ENCODE data around the gene THEM4.
"Not testable (repeated sequence)": the region's sequence is repeated elsewhere in the genome, so short reads cannot be mapped to it uniquely, and the experiment has no call there.

The THEM4 gene

DNA sequence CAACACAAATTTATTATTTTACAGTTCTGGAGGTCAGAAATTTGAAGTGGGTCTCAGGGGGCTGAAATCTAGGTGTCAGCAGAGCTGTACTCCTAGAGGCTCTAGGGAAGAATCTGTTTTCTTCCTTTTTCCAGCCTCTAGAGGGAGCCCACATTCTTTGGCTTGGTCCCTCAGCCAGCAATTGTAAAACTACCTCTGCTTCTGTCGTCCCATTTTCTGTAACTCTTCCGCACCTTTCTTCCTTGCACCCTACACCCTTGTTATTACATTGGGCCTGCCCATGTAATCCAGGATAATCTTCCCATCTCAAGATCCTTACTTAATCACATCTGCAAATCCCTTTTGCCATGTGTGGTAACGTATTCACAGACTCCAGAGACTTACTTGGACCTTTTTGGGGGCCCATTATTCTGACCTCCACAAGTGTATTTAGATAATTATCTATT lies 24.8 kb upstream of the THEM4 start:
- DNase-seq: peak; percentile 87

- DNase-seq: peak; percentile 43
Observed at GRCh38 chr1:151924691-151925587, 15.6 kb upstream of the THEM4 start.

DNA sequence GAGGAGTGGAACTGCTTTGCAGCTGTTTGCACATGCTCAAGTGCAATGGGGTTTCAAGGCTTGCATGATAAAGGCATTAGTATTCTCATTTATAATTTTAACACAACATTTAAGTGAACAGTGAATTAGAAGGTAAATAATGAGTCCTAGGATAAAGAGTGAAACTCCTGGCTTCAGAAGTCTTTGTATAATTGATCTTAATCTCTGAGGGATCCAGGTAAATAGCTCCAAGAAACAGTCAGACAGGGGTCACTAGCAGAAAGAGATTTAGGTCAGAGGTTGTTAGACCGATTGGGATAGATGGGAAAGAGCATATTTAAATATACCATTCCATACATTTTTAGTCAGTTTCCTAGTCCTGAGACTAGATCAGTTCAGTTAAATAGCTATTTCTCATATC lies 14.1 kb upstream of the THEM4 start:
- DNase-seq: no peak

DNA sequence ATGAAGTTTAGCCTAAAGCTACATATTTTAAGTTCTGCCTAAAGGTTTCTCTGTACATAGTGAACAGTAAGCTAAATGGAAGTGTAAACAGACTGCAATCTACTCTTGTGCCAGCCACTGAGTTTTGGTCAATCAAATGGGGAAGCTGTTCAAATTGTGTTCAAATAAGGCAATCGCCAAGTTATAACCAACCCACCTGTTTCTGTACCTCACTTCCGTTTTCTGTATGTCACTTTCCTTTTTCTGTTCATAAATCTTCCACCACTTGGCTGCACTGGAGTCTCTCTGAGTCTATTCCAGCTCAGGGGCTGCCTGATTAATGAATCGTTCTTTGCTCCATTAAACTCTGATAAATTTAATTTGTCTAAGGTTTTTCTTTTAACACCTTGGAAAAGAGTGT lies 10.8 kb upstream of the THEM4 start:
- DNase-seq: peak; percentile 65

DNA sequence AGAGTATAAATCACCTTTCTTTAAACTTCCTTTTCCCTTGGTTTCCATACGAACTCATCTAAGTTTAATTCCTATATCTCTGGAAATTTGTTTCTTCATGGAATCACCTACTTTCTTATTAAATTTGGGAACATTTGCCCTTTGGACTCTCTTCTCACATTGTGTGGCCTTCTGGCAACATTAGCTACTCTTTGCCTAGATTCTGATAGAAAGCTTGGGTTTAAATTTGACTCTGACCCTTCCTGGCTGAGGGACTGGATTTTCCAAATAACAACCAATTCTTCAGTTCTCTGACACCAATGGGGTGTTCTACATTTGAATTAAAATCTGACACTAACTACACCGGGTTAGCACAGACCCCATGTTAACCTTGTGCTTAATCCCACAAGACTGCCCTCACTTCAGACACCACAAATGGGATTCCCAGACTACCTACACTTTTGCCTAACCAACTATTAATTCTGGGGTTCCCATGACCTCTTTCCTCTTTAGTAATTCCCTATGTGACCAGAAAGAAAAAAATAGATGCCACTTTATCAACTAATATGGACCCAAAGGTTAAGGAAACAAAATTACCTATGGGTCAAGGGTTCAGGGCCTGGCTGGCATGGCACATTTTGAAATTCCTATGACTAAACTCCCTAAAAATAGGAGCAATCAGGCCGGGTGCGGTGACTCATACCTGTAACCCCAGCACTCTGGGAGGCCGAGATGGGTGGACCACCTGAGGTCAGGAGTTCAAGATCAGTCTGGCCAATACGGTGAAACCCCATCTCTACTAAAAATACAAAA lies 9.7 kb upstream of the THEM4 start:
- no peak for DNase-seq

GRCh38 chr1:151918156-151918555 lies 8.8 kb upstream of the THEM4 start:
- no peak for DNase-seq

DNA sequence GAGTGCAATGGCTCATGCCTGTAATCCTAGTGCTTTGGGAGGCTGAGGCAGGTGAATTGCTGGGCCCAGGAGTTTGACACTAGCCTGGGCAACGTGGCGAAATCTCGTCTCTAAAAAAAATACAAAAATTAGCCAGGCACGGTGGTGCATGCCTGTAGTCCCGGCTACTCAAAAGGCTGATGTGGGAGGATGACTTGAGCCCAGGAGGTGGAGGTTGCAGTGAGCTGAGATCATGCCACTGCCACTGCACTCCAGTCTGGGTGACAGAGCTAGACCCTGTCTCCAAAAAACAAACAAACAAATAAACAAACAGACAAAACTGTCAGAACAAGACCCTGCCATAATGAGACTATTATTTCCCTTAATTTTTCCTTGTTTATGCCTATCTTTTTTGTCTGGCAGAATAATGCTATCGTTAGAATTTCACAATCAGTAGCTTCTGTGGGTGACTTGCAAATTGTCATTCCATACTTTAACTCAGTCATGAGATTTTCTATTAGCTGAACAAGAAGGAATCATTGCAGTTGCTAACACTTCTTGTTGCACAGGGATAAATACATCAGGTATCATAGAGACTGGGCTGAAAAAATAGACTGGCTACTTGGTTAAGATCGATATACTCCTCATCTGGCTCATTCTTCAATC lies 7.5 kb upstream of the THEM4 start:
- peak; percentile 39 for DNase-seq

GRCh38 chr1:151915061-151915686 lies 5.9 kb upstream of the THEM4 start:
- peak; percentile 29 for DNase-seq

DNA sequence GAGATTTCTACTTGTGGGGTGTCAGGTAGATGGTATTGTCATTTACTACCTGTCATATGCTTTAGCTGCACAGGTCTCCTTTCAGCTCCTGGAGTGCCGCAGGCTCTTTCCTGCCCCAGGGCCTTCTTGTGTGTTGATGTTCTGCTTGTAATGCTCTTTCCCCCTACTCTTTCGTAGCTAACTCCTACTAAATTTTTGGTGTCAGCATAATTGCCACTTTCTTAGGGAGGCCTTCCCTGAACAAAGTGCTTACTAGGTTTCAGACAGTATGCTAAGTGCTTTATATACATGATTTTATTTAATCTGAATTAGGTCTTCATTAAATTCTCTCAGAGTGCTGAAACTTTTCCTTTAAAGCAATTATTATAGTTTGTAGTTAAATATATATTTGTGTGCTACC lies 4.8 kb upstream of the THEM4 start:
- DNase-seq: no peak

DNA sequence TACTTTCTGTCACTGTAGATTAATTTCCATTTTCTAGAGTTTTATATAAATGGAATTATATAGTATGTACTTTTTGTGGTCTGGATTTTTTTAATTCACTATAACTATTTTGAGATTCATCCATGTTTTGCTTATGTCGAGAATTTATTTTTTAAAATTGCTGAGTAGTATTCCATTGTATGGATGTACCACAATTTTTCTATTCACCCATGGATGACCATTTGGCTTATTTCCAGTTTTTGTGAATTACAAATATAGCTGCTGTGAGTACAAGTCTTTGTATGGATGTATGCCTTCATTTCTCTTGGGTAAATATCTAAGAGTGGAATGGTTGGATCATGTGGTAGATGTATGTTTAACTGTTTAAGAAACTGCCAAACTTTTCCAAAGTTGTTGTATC lies 3.7 kb upstream of the THEM4 start:
- no peak for DNase-seq

DNA sequence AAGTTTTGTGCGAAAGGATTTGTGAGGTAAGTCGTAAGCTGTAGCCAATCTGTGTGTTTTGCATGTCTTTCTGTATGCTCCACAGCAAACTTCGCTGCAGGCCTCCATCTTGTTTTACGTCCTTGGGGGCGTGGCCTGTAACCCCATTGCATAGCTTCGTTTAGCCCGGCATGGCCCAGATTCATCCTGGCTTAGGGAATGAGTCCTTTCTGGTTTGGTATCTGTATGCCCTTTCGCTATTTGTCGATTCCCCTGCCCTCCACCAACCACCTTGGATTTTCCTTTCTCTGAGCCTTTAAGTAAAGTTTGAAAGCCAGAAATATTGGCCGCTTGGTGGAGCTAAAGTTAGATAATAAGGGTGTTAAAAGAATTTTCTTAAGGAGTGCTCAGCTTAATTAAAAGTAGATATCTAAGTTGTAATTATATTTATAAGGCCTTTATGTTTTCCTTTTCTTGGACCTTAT lies 1.1 kb downstream of the THEM4 start:
- peak; percentile 75 for DNase-seq

DNA sequence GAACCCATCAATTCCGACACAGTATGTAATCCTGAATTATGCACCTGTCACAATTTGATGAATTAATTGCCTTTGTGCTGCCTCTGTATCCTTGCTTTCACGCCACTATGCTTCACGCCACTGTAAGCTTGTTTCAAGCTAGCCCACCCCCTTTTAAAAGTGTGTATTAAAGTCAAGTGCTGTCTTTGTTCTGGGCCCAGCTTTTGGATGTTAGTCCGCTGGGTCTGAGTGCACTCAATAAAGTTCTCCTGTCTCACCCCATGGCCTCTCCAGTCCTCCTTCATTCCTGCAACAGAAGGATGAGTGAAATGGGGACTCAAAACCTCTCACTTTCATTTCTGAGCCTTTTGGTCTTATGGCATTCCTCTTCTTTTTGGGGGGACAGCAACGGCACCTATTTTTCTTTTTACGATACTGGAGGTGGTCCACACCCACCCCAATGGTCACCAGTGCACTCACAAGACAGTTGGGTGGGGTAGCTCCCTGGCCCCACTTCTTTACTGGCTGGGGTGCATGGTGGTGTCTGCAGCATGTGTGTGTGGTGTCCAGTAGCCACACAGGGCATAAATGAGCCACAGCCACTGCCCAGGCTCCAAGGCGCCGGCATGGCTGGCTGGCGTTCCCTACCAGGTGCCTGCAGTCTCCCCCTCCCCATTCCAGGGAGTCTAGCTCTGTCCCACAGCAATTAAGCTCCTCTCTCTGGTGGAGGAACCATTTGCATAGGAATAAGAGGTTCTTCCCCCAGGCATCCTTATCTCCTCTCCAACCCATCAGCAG lies 1.8 kb downstream of the THEM4 start:
- DNase-seq: peak; percentile 52

DNA sequence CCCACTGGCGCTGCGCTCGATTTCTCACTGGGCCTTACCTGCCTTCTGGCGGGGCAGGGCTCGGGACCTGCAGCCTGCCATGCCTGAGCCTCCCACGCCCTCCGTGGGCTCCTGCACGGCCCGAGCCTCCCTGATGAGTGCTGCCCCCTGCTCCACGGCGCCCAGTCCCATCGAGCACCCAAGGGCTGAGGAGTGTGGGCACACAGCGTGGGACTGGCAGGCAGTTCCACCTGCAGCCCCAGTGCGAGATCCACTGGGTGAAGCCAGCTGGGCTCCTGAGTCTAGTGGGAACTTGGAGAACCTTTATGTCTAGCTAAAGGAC lies 3.0 kb downstream of the THEM4 start:
- DNase-seq: not testable (repeated sequence)

DNA sequence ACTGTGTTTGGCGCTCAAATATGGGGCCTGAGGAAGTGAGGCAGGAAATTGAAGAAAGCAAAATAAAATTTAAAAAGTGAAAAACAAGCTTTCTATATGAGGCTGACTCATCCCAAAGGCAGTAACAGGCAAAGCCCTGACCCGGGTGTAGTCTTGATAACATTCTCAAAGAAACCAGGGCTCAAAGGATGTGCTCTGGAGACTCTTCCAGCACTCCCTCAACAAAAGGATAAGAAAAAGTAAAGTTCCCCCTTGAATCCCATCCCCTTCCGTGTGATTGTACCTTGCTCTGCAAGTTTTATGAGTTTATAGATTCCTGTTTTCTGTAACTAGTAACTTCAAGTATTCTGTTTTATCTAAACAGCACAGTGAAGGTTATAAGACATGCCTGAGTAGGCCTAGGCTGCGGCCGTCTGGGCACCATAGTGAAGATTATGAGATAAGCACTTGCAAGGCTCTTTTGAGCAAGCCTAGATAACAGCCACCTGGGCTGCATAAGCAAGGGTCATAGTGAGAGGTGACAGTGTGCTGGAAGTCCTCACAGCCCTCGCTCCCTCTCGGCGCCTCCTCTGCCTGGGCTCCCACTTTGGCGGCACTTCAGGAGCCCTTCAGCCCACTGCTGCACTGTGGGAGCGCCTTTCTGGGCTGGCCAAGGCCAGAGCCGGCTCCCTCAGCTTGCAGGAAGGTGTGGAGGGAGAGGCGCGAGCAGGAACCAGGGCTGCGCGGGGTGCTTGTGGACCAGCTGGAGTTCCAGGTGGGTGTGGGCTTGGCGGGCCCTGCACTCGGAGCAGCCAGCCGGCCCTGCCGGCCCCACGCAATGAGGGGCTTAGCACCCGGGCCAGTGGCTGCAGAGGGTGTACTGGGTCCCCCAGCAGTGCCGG lies 3.6 kb downstream of the THEM4 start:
- peak; percentile 35 for DNase-seq

GRCh38 chr1:151905070-151905442 lies 4.3 kb downstream of the THEM4 start:
- DNase-seq: no peak

DNA sequence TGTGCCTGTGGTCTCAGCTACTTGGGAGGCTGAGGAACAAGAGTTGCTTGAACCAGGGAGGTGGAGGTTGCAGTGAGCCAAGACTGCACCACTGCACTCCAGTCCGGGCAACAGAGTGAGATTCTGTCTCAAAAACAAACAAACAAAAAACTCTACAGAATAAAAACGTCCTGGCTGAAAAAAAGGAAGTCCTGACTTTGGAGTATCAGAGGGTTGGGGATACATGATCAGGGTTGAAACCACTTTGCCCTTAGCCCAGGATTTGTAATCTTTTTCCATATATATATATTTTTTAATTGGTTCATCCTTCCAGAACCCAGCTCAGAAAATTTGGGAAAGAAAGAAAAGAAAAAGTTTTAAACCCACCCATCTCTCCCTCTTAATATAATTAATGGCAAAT lies 6.5 kb downstream of the THEM4 start:
- no peak for DNase-seq

GRCh38 chr1:151900804-151901203 lies 8.5 kb downstream of the THEM4 start:
- not testable (repeated sequence) for DNase-seq

DNA sequence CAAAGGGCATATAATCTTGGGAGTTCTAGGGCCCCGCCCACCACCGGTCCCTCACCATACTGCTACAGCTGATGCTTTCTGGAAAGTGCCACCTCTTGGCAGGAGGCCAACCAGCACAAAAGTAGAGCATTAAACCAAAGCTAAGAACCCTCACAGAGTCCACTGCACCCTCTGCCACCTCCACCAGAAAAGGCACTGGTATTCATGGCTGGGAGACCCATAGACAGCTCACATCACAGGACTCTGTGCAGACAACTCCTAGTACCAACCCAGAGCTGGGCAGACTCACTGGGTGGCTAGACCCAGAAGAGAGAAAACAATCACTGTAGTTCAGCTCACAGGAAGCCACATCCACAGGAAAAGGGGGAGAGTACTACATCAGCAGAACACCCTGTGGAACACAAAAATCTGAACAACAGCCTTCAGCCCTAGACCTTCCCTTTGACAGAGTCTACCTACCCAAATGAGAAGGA lies 10.8 kb downstream of the THEM4 start:
- no peak for DNase-seq

DNA sequence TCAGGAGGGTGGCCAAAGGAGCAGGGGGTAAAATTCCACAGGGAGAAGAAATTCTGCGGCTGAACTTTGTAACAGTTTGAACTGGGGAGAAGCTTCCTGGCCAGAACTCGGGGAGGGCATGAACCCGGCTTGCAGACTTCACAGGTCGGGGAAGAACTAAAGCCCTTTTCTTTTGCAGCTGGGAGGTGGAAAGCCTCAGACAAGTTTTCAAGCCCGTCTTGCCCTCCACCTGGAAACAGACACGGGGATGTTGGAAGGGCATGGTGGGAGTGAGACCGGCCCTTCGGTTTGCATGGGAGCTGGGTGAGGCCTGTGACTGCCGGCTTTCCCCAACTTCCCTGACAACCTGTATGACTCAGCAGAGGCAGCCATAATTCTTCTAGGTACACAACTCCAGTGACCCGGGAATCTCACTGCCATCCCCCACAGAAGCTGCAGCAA lies 11.3 kb downstream of the THEM4 start:
- DNase-seq: no peak

- no peak for DNase-seq
Observed at GRCh38 chr1:151893176-151893924, 16.0 kb downstream of the THEM4 start.
